Measurements from ENCODE around the gene SMU1. TPM values are rescaled to one million over a fixed set of nuclear protein-coding genes. Genes with fewer than 3 reads are reported as not detected.
"Not testable (repeated sequence)": the region's sequence is repeated elsewhere in the genome, so short reads cannot be mapped to it uniquely, and the experiment has no call there.

The SMU1 gene
- total and polyA plus RNA-seq, 2 donors from 2014 or later: 12.8 to 22.0 TPM

DNA sequence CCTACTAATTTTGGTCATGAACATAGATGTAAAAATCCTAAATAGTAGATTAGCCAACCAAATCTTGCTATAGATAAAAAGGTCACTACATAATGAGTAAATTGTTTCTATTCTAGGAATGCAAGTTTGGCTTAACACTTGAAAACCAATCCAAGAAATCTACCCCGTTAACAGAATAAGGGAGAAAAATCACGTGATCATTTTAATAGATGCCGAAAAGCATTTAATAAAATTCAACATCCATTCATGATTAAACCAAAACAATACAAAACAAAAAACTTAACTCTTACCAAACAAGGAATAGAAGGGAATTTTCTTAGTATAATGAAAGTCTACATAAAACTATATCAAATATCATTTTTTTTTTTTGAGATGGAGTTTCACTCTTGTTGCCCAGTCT, 20.7 kb upstream of the SMU1 start:
- FAIRE-seq (no peak), DNase-seq (no peak)
- H3K27me3 ChIP-seq (ENCODE audit: control insufficient read depth, insufficient read depth, low read length): no peaks in the 10 kb centered on the region
- no peak overlapping the region for H3K27ac ChIP-seq (ENCODE audit: low read depth in 2 of 2, low read length in 2 of 2)
- no peak overlapping the region for H3K9ac ChIP-seq (ENCODE audit: low read length in 3 of 3)
- H3K9me3 ChIP-seq (ENCODE audit: control insufficient read depth in 2 of 3, insufficient read depth in 1 of 3, low read length in 3 of 3): no peaks in the 10 kb centered on the region
- TF ChIP-seq, protein P1, sequence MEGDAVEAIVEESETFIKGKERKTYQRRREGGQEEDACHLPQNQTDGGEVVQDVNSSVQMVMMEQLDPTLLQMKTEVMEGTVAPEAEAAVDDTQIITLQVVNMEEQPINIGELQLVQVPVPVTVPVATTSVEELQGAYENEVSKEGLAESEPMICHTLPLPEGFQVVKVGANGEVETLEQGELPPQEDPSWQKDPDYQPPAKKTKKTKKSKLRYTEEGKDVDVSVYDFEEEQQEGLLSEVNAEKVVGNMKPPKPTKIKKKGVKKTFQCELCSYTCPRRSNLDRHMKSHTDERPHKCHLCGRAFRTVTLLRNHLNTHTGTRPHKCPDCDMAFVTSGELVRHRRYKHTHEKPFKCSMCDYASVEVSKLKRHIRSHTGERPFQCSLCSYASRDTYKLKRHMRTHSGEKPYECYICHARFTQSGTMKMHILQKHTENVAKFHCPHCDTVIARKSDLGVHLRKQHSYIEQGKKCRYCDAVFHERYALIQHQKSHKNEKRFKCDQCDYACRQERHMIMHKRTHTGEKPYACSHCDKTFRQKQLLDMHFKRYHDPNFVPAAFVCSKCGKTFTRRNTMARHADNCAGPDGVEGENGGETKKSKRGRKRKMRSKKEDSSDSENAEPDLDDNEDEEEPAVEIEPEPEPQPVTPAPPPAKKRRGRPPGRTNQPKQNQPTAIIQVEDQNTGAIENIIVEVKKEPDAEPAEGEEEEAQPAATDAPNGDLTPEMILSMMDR (IDR thresholded peaks at IDR 0.05; ENCODE audit: borderline replicate concordance, extremely low read depth, insufficient read depth): no peak
- H3K4me1 ChIP-seq (ENCODE audit: control insufficient read depth in 2 of 3, insufficient read depth in 2 of 3, low read depth in 1 of 3, low read length in 3 of 3): peaks cover 0 to 6% (median 0%) of the 10 kb centered on the region in 3 donors
- intact Hi-C loops (cut with DNase I): no loop called here
- H3K4me3 ChIP-seq (ENCODE audit: low read length in 3 of 3): no peak overlapping the region
- no peaks in the 10 kb centered on the region for H3K36me3 ChIP-seq (ENCODE audit: control insufficient read depth in 2 of 3, insufficient read depth in 3 of 3, low read length in 3 of 3)

DNA sequence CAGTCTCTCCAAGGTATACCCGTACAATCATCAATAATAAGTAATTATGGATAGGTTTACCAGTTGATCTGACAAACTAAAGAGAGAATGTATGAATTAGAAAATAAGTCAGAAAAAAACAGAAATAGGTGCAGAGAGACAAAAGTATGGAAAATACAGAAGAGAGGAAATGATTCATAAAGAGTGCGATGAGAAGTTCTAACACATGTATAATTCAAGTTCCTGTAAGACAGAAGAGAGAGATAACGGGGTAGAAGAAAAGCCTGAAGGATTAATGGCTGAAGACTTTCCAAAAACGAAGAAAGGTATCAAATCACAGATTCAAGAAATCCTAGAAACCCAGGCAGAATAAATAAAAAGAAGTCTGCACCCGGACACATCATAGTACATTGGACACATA, 16.2 kb upstream of the SMU1 start:
- TF ChIP-seq, protein P1 (IDR thresholded peaks at IDR 0.05; ENCODE audit: borderline replicate concordance, extremely low read depth, insufficient read depth): no peak
- intact Hi-C loops (cut with DNase I): no loop called here
- no peak overlapping the region for H3K27ac ChIP-seq (ENCODE audit: low read depth in 2 of 2, low read length in 2 of 2)
- no peaks in the 10 kb centered on the region for H3K9me3 ChIP-seq (ENCODE audit: control insufficient read depth in 2 of 3, insufficient read depth in 1 of 3, low read length in 3 of 3)
- H3K36me3 ChIP-seq (ENCODE audit: control insufficient read depth in 2 of 3, insufficient read depth in 3 of 3, low read length in 3 of 3): no peaks in the 10 kb centered on the region
- FAIRE-seq: no peak
- no peak overlapping the region for H3K9ac ChIP-seq (ENCODE audit: low read length in 3 of 3)
- no peak overlapping the region for H3K4me3 ChIP-seq (ENCODE audit: low read length in 3 of 3)
- no peak for DNase-seq
- H3K4me1 ChIP-seq (ENCODE audit: control insufficient read depth in 2 of 3, insufficient read depth in 2 of 3, low read depth in 1 of 3, low read length in 3 of 3): no peaks in the 10 kb centered on the region
- no peaks in the 10 kb centered on the region for H3K27me3 ChIP-seq (ENCODE audit: control insufficient read depth, insufficient read depth, low read length)

DNA sequence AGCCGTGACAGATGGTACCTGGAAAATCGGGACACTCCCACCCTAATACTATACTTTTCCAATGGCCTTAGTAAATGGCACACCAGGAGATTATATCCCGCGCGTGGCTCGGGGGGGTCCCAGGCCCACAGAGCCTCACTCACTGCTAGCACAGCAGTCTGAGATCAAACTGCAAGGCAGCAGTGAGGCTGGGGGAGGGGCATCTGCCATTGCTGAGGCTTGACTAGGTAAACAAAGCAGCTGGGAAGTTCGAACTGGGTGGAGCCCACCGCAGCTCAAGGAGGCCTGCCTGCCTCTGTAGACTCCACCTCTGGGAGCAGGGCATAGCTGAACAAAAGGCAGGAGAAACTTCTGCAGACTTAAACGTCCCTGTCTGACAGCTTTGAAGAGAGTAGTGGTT, 9.2 kb upstream of the SMU1 start:
- H3K4me3 ChIP-seq (ENCODE audit: low read length in 3 of 3); H3K9ac ChIP-seq (ENCODE audit: low read length in 3 of 3); H3K4me1 ChIP-seq (ENCODE audit: control insufficient read depth in 2 of 3, insufficient read depth in 2 of 3, low read depth in 1 of 3, low read length in 3 of 3); H3K9me3 ChIP-seq (ENCODE audit: control insufficient read depth in 2 of 3, insufficient read depth in 1 of 3, low read length in 3 of 3); H3K27me3 ChIP-seq (ENCODE audit: control insufficient read depth, insufficient read depth, low read length); intact Hi-C loops (cut with DNase I); H3K27ac ChIP-seq (ENCODE audit: low read depth in 2 of 2, low read length in 2 of 2); DNase-seq; FAIRE-seq; H3K36me3 ChIP-seq (ENCODE audit: control insufficient read depth in 2 of 3, insufficient read depth in 3 of 3, low read length in 3 of 3): not testable (repeated sequence)

DNA sequence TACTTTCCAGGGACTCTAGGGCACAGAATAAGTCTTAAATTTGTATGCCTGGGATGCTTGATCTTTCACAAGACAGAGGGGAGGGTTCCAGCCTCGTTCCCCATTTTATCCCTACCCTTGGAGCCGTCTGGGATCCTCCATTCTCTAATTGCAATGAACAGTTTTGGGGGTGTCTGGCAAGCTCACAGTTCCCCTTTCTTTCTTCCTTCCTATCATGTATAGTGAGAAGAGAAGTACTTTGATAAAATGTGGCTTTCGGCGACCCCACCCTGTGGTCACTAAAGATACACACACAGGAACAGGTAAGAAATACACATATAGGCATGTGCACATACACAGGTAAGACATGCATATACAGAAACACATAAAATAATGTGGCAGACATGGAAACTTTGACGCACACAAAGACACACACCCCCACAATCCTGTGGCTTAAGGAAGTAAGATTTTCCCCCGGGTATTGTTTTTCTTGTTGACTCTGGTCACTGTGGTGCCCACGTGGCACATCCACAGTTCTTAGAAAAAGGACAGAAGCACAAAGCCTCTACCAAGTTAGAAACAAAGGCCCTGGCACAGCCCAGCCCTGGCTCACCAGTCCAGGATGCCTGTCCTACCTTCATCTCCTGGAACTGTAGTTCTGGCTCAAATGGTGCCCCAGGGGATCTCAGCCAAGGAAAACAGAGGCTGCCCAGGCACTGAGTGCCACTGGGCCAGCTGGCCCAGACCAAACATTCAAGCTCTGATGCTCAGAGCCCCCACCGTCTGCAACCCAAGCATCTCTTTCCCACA, 6.3 kb upstream of the SMU1 start:
- Histone ChIP-seq H3K9me3 (ENCODE audit: control insufficient read depth in 2 of 3, insufficient read depth in 1 of 3, low read length in 3 of 3) (no peaks in the 10 kb centered on the region), H3K36me3 (ENCODE audit: control insufficient read depth in 2 of 3, insufficient read depth in 3 of 3, low read length in 3 of 3) (no peaks in the 10 kb centered on the region), H3K27ac (ENCODE audit: low read depth in 2 of 2, low read length in 2 of 2) (no peak overlapping the region), H3K27me3 (ENCODE audit: control insufficient read depth, insufficient read depth, low read length) (no peaks in the 10 kb centered on the region), H3K4me1 (ENCODE audit: control insufficient read depth in 2 of 3, insufficient read depth in 2 of 3, low read depth in 1 of 3, low read length in 3 of 3) (peaks cover 0 to 7% (median 3%) of the 10 kb centered on the region in 3 donors), H3K4me3 (ENCODE audit: low read length in 3 of 3) (no peak overlapping the region), H3K9ac (ENCODE audit: low read length in 3 of 3) (no peak overlapping the region)
- TF ChIP-seq, protein P1 (IDR thresholded peaks at IDR 0.05; ENCODE audit: borderline replicate concordance, extremely low read depth, insufficient read depth): no peak
- intact Hi-C loops (cut with DNase I): loop anchor here (5.0 kb wide), 1 partner anchor 145 kb away; no protein-coding TSS in a partner anchor
- FAIRE-seq (no peak), DNase-seq (no peak)

All from kidney (tissue), 14 donors.